GM18873 (cell line): ENCODE results near the gene SRGAP2C.
"Not testable (repeated sequence)": the region's sequence is repeated elsewhere in the genome, so short reads cannot be mapped to it uniquely, and the experiment has no call there.

Experiments
- ATAC-seq: cut with Tn5 transposase; IDR thresholded peaks from one replicate; pipeline ENCODE4 v1.9.1; 2021; ENCODE audit warnings: mild to moderate bottlenecking, moderate library complexity, moderate number of reproducible peaks; ENCODE audit not compliant: unreplicated experiment, low FRiP score

The SRGAP2C gene

DNA sequence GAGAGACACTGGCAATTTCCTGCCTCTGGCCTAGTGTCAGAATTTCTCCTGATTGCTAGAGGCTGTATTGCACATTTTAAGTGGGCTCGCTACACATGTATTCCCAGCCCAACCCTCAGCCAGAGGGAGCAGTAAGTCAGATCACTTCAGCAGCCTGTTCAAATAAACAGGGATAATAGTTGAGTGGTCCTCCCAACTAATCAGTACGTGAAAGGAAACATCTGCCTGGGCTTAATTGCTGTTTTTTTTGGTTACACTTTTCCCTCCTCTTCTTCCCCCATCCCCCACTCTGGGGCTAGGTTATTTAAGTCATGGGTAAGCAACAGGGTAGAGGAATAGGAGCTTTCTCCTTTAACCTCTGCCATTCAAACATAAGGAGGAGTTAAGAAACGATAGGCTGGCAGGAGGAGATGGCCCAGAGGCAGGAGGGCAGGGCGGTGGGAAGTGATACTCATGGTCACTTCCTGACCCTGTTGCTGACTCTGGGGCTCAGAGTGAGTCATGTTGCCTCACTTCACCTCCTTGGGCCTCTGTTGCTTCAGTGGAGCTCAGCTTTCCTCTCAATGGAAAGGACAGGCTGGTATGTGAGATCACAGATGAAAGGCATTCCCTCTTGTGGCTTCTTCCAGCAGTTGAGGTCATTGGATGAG, 177.6 kb downstream of the SRGAP2C start:
- ATAC-seq = not testable (repeated sequence)

DNA sequence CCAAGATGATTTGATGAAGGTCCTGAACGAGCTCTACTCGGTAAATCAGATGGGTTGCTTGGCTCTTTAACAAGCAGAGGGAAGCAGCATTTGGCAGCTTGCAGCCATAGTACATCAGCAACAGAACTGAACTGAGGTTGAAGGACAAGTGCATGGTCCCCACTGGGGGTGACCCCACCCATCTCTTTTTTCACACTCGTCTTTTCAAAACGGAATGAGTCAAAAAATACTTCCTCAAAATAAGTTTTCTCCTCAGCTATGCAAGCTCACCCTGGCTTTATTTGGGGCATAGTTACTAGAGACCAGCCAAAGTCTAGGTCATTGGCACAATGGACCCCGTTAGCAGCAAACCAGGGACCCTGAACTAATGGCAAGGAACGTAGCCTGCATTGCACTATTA, 180.5 kb downstream of the SRGAP2C start:
- ATAC-seq = not testable (repeated sequence)

DNA sequence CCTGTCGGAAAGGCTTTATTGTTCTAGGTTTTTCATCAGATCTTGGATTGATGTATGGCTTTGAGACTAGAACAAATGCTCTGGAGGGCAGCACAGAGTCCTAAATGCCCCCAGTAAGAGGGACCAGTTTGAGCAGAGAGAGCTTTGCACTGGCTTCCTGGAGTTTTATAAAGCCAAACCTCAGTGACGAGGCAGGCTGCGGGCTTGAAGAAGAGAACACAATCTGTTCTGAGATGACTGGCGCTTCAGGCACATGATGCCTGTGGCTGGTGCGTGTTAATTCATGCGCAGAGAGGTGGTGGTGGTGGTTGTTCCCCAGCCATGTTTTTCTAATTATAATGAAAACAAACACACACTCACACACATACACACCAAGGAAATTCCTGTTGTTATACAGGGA, 180.9 kb downstream of the SRGAP2C start:
- ATAC-seq = not testable (repeated sequence)

GRCh38 chr1:121366171-121366570, 181.4 kb downstream of the SRGAP2C start:
- not testable (repeated sequence) for ATAC-seq

DNA sequence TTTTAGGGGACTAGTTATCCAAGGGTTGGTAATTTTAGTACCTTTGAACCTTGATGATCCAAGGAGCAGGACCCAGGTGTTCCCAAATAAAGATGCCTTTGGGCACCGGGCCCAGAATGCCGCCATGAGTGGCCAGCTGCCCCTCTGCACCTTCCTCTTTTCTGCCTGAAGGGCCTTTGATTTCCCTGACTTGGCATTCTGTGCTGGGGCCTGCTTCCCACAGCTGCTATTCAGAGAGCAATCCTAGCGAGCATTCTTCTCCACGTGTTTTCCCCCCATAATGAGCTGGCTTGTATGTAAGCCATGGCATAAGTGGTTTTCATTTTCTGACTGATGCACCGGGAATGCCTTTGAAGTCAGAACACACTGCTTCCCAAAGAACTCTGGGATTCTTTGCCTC, 184.1 kb downstream of the SRGAP2C start:
- not testable (repeated sequence) for ATAC-seq

DNA sequence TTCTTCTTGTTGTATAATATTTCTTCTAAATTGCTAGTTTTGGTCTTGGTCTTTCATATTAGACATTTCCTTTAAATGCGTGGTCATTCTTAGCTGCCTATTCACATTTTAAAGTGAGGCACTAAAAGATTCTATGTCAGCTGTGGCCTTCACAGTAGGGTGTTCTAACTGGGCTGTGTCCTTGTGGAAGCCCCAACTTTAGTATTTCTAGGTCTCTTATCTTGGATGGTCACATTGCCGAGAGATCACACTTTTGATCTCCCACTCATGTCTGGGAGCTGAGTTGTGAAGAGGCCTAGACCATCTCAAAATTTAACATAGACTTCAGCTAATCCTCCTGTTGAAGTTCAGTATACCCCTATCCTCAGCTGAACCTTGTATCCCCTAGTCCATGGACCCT, 185.2 kb downstream of the SRGAP2C start:
- ATAC-seq = not testable (repeated sequence)

DNA sequence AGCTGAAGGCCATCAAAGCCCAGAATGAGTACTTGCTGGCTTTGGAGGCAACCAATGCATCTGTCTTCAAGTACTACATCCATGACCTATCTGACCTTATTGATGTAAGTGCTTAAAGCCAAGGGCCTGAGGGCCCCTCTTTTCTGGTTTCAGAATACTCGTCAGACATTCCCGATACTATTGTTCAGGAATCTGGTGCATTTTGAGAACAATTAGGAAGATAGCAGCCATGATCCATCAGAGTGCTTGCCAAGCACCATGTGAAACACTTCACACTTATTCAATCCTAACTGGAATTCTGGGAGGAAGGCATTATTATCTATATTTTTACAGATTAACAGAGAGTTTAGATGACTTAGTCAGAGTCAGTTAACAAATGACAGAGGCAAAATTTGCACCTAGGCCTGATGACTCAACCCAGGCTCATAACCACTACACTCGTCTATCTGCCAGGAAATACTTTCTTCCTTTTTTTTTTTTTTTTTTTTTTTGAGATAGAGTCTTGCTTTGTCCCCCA, 190.1 kb downstream of the SRGAP2C start:
- not testable (repeated sequence) for ATAC-seq

GRCh38 chr1:121376986-121377385, 192.2 kb downstream of the SRGAP2C start:
- not testable (repeated sequence) for ATAC-seq

DNA sequence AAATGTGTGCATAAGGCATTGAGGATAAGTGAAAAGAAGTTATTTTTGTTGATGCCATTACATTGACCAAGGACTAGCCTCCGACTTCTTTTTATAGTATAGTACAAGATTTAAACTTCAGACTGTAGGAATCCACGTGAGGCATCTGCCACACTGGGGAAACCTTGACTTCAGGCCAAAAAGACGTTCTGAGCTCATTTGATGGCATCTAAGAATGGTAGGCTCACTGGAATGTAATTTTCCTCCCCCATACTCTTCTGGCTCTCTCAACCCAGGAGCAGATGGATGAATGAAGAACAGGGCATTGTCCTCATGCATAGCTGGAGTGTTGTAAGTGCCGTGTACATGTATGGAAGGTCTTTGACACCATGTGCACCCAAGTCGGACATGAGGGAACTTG, 194.0 kb downstream of the SRGAP2C start:
- ATAC-seq = not testable (repeated sequence)

GRCh38 chr1:121384754-121385153, 200.0 kb downstream of the SRGAP2C start:
- not testable (repeated sequence) for ATAC-seq

- not testable (repeated sequence) for ATAC-seq
Observed at GRCh38 chr1:121385162-121385561, 200.4 kb downstream of the SRGAP2C start.

- not testable (repeated sequence) for ATAC-seq
Observed at GRCh38 chr1:121385563-121386288, 201.0 kb downstream of the SRGAP2C start.

DNA sequence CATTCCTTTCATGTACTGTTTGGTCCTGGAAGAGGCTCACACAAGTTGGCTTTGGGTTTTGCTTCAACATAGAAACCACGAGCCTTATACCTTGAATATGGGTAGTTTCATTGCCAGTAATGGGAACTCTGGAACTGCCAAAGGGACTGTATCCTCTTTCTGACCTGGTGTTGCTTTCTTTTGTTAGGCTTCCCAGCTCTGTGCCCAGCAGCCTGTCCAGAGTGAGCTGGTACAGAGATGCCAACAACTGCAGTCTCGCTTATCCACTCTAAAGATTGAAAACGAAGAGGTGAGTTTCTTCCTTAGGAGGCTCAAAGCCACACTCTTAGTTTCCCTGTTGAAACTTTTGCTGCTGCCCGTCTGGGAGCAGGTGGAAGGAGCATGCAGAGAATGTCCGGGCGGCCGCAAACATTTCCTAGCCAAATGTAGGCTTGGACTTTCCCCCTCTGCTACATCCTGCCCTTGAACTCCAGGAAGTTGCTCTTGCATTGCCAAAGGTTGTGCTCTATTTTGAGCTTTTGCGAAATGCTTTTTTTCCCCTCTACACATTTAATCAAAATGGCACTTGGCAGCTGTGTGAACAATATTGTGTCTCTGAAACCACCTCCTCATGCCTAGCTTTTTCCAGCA, 201.7 kb downstream of the SRGAP2C start:
- ATAC-seq = not testable (repeated sequence)

- not testable (repeated sequence) for ATAC-seq
Observed at GRCh38 chr1:121389895-121390560, 205.3 kb downstream of the SRGAP2C start.

DNA sequence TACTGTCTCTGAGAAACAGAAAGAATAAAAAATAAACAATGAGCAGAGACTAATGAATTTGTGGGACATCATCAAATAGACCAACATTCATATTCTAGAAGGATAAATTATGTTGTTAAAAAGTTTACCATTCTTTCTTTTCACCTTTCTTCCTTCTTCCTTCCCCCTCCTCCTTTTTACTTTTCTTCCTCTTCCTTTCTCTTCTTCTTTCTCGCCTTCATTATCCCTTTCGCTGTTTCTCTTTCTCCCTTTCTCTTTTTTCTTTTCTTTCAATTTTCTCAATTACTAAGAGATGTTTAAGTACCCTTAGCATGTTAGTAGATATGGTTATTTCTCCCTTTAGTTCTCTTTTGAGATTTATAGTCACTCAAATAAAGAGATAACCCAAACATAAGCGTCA, 207.4 kb downstream of the SRGAP2C start:
- ATAC-seq = not testable (repeated sequence)

DNA sequence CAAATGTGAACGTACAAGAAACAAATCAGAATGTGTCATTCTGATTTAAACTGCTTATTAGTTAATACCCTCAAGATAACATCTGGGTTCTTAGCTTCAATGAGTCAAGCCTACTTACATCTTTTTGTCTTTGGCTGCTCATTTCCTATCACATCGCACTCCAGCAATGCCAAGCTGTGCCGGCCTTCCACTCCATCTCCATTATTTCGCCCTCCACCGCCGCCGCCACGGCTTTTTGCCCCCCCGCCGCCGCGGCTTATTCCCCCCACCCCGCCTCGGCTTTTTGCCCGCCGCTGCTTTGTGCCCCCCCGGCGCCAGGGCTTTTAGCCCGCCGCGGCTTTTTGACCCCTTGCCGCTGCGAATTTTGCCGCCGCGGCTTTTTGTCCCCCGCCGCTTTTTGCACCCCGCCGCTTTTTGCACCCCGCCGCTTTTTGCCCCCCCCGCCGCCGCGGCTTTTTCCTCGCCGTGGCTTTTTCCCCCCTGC, 211.0 kb downstream of the SRGAP2C start:
- ATAC-seq = not testable (repeated sequence)

DNA sequence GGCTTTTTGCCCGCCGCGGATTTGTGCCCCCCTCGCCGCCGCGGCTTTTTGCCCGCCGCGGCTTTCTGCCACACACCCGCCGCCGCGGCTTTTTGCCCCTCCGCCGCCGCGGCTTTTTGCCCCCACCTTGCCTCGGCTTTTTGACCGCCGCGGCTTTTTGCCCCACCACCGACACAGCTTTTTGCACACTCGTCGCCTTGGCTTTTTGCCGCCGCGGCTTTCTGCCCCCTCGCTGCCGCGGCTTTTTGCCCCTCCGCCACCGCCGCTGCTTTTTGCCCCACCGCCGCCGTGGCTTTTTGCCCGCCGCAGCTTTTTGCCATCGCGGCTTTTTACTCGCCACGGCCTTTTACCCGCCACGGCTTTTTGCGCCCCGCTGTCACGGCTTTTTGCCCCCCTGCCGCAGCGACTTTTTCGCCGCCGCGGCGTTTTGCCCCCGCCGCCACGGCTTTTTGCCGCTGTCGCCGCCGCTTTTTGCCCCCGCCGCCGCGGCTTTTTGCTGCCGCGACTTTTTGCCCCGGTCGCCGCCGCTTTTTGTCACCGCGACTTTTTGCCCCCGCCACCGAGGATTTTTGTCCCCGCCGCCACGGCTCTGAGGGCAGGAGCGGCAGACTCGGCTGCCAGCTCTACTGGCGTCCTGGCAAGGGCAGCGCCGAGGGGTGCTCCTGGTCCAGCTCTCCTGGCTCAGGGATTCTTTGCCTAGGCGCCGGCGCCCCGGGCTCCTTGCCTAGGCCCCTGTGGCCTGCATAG, 211.7 kb downstream of the SRGAP2C start:
- not testable (repeated sequence) for ATAC-seq

- not testable (repeated sequence) for ATAC-seq
Observed at GRCh38 chr1:121397101-121397500, 212.3 kb downstream of the SRGAP2C start.

- not testable (repeated sequence) for ATAC-seq
Observed at GRCh38 chr1:121399193-121399592, 214.4 kb downstream of the SRGAP2C start.

DNA sequence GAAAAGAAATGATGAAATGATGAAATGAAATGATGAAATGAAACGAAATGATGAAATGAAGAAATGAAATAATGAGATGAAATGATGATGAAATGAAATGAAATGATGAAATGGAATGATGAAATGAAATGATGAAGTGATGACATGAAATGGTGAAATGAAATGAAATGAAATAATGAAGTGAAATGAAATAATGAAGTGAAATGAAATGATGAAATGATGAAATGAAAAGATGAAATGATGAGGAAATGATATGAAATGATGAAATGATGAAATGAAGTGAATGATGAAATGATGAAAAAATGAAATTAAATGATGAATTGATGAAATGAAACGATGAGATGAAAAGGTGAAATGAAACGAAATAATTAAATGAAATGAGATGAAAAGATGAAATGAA, 215.3 kb downstream of the SRGAP2C start:
- ATAC-seq = not testable (repeated sequence)
